ENCODE data around the gene WNT2B.

DNA sequence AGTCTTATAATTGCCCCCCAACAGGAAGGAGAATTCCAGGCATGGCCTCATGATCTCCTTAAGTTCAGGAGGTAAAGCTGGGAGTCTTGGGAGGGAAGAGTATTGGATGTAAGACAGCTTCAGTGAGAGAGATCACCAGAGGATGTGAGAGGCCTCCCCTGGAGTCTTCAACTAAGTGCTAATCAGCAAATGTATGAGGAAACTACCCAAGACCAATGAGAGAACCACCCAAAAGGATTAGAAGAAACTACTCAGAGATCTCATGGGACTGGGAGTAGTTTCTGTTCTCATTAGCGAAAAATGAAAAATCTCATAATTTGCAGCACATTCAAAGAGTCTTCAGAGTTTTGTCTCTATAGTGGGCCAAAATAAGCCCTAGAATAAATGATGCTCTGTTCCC, 36.6 kb upstream of the WNT2B start:
- TF ChIP-seq POLR2A (IDR thresholded peaks at IDR 0.05) = no peak
- TF ChIP-seq, protein P1, sequence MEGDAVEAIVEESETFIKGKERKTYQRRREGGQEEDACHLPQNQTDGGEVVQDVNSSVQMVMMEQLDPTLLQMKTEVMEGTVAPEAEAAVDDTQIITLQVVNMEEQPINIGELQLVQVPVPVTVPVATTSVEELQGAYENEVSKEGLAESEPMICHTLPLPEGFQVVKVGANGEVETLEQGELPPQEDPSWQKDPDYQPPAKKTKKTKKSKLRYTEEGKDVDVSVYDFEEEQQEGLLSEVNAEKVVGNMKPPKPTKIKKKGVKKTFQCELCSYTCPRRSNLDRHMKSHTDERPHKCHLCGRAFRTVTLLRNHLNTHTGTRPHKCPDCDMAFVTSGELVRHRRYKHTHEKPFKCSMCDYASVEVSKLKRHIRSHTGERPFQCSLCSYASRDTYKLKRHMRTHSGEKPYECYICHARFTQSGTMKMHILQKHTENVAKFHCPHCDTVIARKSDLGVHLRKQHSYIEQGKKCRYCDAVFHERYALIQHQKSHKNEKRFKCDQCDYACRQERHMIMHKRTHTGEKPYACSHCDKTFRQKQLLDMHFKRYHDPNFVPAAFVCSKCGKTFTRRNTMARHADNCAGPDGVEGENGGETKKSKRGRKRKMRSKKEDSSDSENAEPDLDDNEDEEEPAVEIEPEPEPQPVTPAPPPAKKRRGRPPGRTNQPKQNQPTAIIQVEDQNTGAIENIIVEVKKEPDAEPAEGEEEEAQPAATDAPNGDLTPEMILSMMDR (IDR thresholded peaks at IDR 0.05) = no peak
